Panc1 (cell line): ENCODE data around the gene SEC62. TPM values are rescaled to one million over a fixed set of nuclear protein-coding genes. Genes with fewer than 3 reads are reported as not detected.

Experiments
- ATAC-seq: fragments of 200-7000 bp; cut with Tn5 transposase; 2 replicates; pipeline ENCODE4 v1.9.1; 2020; ENCODE audit warnings: mild to moderate bottlenecking, moderate library complexity
- BruUV-seq: library from RNA; stranded (reverse); fragments of 400-500 nt; replicated peaks from 2 replicates; lab custom pipeline; 2021; lab: Mats Ljungman, UMichigan
- CTCF ChIA-PET: fragments of 300-600 bp; sonication (Branson Sonifier 250); formaldehyde crosslinking; loops from one replicate; lab custom pipeline; 2022; ENCODE audit warnings: antibody characterized with exemption; lab: Charles Lee
- POLR2A ChIA-PET: fragments of 300-600 bp; sonication (Branson Sonifier 250); formaldehyde crosslinking; loops from one replicate; lab custom pipeline; 2022; ENCODE audit warnings: antibody characterized with exemption; lab: Charles Lee
- DNase-seq: peaks from one replicate; pipeline ENCODE4 v3.0.0-alpha.2; 2010; ENCODE audit warnings: low read depth, low spot score
- H3K27ac ChIP-seq: 2 replicates; pipeline ENCODE4 v1.5.1; 2011; ENCODE audit warnings: mild to moderate bottlenecking, low read length, inconsistent platforms
- H3K27me3 ChIP-seq: fragments of 200-500 bp; sonication (Bioruptor generic); 2 replicates; pipeline ENCODE4 v1.6.0; 2014; ENCODE audit warnings: low read length, inconsistent platforms; ENCODE audit not compliant: control insufficient read depth, insufficient read depth
- H3K36me3 ChIP-seq: fragments of 200-500 bp; sonication (Bioruptor generic); 2 replicates; pipeline ENCODE4 v1.5.1; 2014; ENCODE audit warnings: inconsistent platforms, mild to moderate bottlenecking, low read length, moderate library complexity; ENCODE audit not compliant: control insufficient read depth, insufficient read depth
- H3K4me1 ChIP-seq: 2 replicates; pipeline ENCODE4 v1.5.1; 2011; ENCODE audit warnings: inconsistent platforms, mild to moderate bottlenecking, low read length, moderate library complexity; ENCODE audit not compliant: control insufficient read depth, insufficient read depth
- H3K4me3 ChIP-seq, 2 experiments: 2 replicates each; pipeline ENCODE4 v1.5.1; 2011 to 2012; ENCODE audit warnings: low read depth in 2 of 2, low read length in 2 of 2, mild to moderate bottlenecking in 2 of 2, inconsistent platforms in 1 of 2, moderate library complexity in 1 of 2
- H3K9me3 ChIP-seq: fragments of 200-500 bp; sonication (Bioruptor generic); 2 replicates; pipeline ENCODE4 v1.5.1; 2014; ENCODE audit warnings: low read depth, mild to moderate bottlenecking, inconsistent platforms, low read length, moderate library complexity; ENCODE audit not compliant: control insufficient read depth, insufficient read depth
- CTCF ChIP-seq: fragments of 450-650 bp; IDR thresholded peaks from 2 replicates; pipeline ENCODE4 v1.5.1; 2017; ENCODE audit warnings: mild to moderate bottlenecking
- POLR2AphosphoS5 ChIP-seq: IDR thresholded peaks from 2 replicates; pipeline ENCODE4 v1.6.1; 2012; ENCODE audit warnings: mild to moderate bottlenecking, low read depth, low read length, moderate library complexity
- REST ChIP-seq, 2 experiments: IDR thresholded peaks; 2 replicates each; pipeline ENCODE4 v1.6.1; 2011 to 2012; ENCODE audit warnings: low read depth in 2 of 2, control low read depth in 1 of 2, low read length in 1 of 2, mild to moderate bottlenecking in 1 of 2, moderate library complexity in 1 of 2; ENCODE audit not compliant: insufficient read depth in 1 of 2
- SIN3A ChIP-seq: IDR thresholded peaks from 2 replicates; pipeline ENCODE4 v1.6.1; 2012; ENCODE audit warnings: low read depth, mild to moderate bottlenecking, low read length, moderate library complexity, borderline replicate concordance; ENCODE audit not compliant: insufficient read depth
- TCF7L2 ChIP-seq: IDR thresholded peaks from 2 replicates; pipeline ENCODE4 v1.6.1; 2011; ENCODE audit warnings: mild to moderate bottlenecking, low read depth, low read length, inconsistent platforms
- in situ Hi-C: cut with HindIII; loops from 2 replicates; pipeline ENCODE4 v1.10.0; 2016; ENCODE audit warnings: low sequenced_read_pairs, low pct_unique_long_range_greater_than_20kb
- intact Hi-C: fragments of 100-400 bp; cut with micrococcal nuclease; formaldehyde crosslinking; loops from one replicate; pipeline ENCODE4 v1.10.0; 2022; ENCODE audit not compliant: unreplicated experiment
- total RNA-seq: library from RNA; stranded (reverse); gene quantifications from one replicate; pipeline ENCODE4 v1.2.1, GENCODE V29; 2021; ENCODE audit not compliant: unreplicated experiment

Gene SEC62
- total RNA-seq, 1 experiment from 2014 or later = 89.9 TPM

DNA sequence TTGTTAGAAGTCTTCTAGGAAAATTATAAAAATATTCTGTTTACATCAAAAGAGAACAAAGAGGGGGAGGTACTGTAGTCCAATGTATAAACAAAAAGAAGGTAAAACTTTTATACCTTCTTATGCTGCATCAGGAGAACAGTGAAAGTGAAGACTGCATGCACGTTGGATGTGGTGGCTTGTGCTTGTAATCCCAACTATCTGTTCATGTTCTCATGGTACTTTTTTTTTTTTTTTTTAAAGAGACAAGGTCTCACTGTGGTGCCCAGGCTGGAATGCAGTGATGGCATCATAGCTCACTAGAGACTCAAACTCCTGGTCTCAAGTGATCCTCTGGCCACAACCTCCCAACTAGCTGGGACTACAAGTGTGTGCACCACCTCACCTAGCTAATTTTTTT is 4.2 kb downstream of the SEC62 start:
- no TSS peak for BruUV-seq
- intact Hi-C loops = no loop called here
- peaks cover 8% of the 10 kb centered on the region for H3K36me3 ChIP-seq
- in situ Hi-C loops = no loop called here
- no peaks in the 10 kb centered on the region for H3K9me3 ChIP-seq
- peaks cover 10% of the 10 kb centered on the region; the same call in 1 of the 2 replicates for H3K4me1 ChIP-seq
- H3K27ac ChIP-seq = no peak overlapping the region
- no peak for DNase-seq
- ChIA-PET POLR2A (no interaction called here), CTCF (no interaction called here)
- no peak for ATAC-seq
- H3K4me3 ChIP-seq = no peak overlapping the region
- H3K27me3 ChIP-seq = no peaks in the 10 kb centered on the region
- TF ChIP-seq REST (IDR thresholded peaks at IDR 0.05; ENCODE audit: insufficient read depth in 1 of 2, low read depth in 2 of 2, low read length in 1 of 2) = no peak
- no peak for TF ChIP-seq TCF7L2
- no peak for TF ChIP-seq POLR2AphosphoS5
- TF ChIP-seq CTCF = no peak
- no peak for TF ChIP-seq SIN3A

DNA sequence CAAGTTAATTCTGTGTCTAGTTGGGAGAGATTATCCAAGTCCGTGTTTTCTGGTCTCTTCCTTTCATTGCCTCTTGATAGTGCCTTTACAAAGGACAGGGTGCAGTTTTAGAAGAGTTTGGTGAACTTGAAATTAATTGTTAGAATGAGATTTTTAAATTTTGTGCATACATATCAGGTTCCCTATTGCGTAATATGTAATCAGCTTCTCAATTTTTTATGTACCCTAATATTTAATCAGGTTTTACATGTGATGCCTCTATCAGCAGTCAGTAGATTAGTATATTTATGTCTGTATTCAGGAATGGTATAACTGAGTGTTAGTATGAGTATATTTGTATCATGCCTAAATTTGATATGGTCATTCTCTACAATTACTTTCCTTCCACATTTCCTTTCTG is 4.9 kb downstream of the SEC62 start:
- no TSS peak for BruUV-seq
- Histone ChIP-seq H3K36me3 (peaks cover 12% of the 10 kb centered on the region), H3K4me1 (peaks cover 10% of the 10 kb centered on the region; the same call in 1 of the 2 replicates), H3K27me3 (no peaks in the 10 kb centered on the region), H3K4me3 (no peak overlapping the region), H3K9me3 (no peaks in the 10 kb centered on the region), H3K27ac (no peak overlapping the region)
- intact Hi-C loops = no loop called here
- ATAC-seq = no peak
- TF ChIP-seq REST (IDR thresholded peaks at IDR 0.05; ENCODE audit: insufficient read depth in 1 of 2, low read depth in 2 of 2, low read length in 1 of 2) (no peak), CTCF (no peak)
- in situ Hi-C loops = no loop called here
- ChIA-PET CTCF (no interaction called here), POLR2A (no interaction called here)
- DNase-seq = no peak
